Adrenal gland (tissue), 12 donors: ENCODE data around the gene INHBB. TPM values are rescaled to one million over a fixed set of nuclear protein-coding genes. Genes with fewer than 3 reads are reported as not detected.

ENCODE experiments used
- DNase-seq, 7 donors: peaks; one replicate each; pipeline ENCODE4 v3.0.0-alpha.2; 2019 to 2020
- H3K27ac ChIP-seq, 5 donors: fragments of 200-600 bp; sonication (generic) in 4 of 5; 1 replicate in 3 of 5; 2 replicates in 2 of 5; pipeline versions ENCODE4 v1.5.1 to v1.8.0; 2016 to 2020; ENCODE audit warnings: mild to moderate bottlenecking in 1 of 5
- H3K27me3 ChIP-seq: fragments of 200-600 bp; 2 replicates; pipeline ENCODE4 v1.8.0; 2021
- H3K36me3 ChIP-seq, 2 donors: fragments of 200-600 bp; replicated peaks in 1 of 2; 1 replicate in 1 of 2; 2 replicates in 1 of 2; pipeline versions ENCODE4 v1.5.1 to v1.8.0; 2018 to 2022
- H3K4me1 ChIP-seq, 2 donors: fragments of 200-600 bp; replicated peaks in 1 of 2; 1 replicate in 1 of 2; 2 replicates in 1 of 2; pipeline versions ENCODE4 v1.5.1 to v1.8.0; 2018 to 2021
- H3K4me3 ChIP-seq, 4 donors: fragments of 200-600 bp; sonication (generic) in 3 of 4; one replicate each; pipeline ENCODE4 v1.5.1; 2016 to 2018
- H3K9me3 ChIP-seq, 3 donors: fragments of 200-600 bp; sonication (generic) in 1 of 3; replicated peaks in 1 of 3; 1 replicate in 2 of 3; 2 replicates in 1 of 3; pipeline versions ENCODE4 v1.5.1 to v1.8.0; 2016 to 2021
- POLR2A ChIP-seq, 2 donors: fragments of 450-650 bp; IDR thresholded peaks; one replicate each; pipeline ENCODE4 v1.6.1; 2017; ENCODE audit warnings: antibody characterized with exemption in 2 of 2, mild to moderate bottlenecking in 2 of 2, moderate library complexity in 1 of 2
- WGBS, 4 donors: extraction: QIAGEN DNeasy Blood & Tissue Kit in 2 of 4; methylation state at CpG; one replicate each; pipeline versions ENCODE4 v1.1.5 to v1.1.7; 2013 to 2017; 5-methylcytosine and 5-hydroxymethylcytosine counted together
- intact Hi-C, 2 donors: fragments of 100-400 bp; cut with DNase I; formaldehyde crosslinking; loops; one replicate each; pipeline versions ENCODE4 v1.14.1 to v1.15.0; 2022 to 2023
- polyA plus RNA-seq, 3 donors: library from polyadenylated mRNA; stranded (reverse); fragments of 200-250 nt in 2 of 3; fragments of 350-450 nt in 1 of 3; fragmentation: Illumina TruSeq in 1 of 3; extraction: RNeasy Lipid Tissue Mini Kit (QIAGEN cat#74804) in 1 of 3; gene quantifications; one replicate each; pipeline ENCODE4 v1.2.3, GENCODE V29; 2013 to 2014
- total RNA-seq, 9 donors: library from RNA; depleted of rRNA in 4 of 9; stranded (reverse); fragments of >200 nt in 4 of 9; fragments of 120-200 nt in 1 of 9; fragmentation: NEBNext Ultra II Directional in 1 of 9; extraction: Animal tissue kit (Norgen Biotek cat#: 25700) in 1 of 9; gene quantifications; one replicate each; pipeline versions ENCODE4 v1.1.0 to v1.2.4, GENCODE V29; 2013 to 2023
- TF ChIP-seq, protein P1 (sequence below), 6 experiments: fragments of 450-650 bp in 4 of 6; fragments of 200-600 bp in 2 of 6; sonication (generic) in 1 of 6; IDR thresholded peaks; 1 replicate in 5 of 6; 2 replicates in 1 of 6; pipeline versions ENCODE4 v1.5.1 to v1.8.0; 2016 to 2021; ENCODE audit warnings: antibody characterized with exemption in 6 of 6, mild to moderate bottlenecking in 2 of 6, moderate library complexity in 1 of 6
- donor health status: healthy with polysubstance abuse.
- donor health status: Bipolar disorder and iron deficiency.
- donor health status: DM: yes; HTN: yes; CAD: no.
- donor health status: DM: no; HTN: no; CAD: no.
- donor health status: DM: no; HTN: no; CAD: no.
- donor health status: DM: yes; HTN: yes; CAD: no.

The INHBB gene
- total and polyA plus RNA-seq, 12 donors: 0.28 to 9.1 (median 6.8) TPM

DNA sequence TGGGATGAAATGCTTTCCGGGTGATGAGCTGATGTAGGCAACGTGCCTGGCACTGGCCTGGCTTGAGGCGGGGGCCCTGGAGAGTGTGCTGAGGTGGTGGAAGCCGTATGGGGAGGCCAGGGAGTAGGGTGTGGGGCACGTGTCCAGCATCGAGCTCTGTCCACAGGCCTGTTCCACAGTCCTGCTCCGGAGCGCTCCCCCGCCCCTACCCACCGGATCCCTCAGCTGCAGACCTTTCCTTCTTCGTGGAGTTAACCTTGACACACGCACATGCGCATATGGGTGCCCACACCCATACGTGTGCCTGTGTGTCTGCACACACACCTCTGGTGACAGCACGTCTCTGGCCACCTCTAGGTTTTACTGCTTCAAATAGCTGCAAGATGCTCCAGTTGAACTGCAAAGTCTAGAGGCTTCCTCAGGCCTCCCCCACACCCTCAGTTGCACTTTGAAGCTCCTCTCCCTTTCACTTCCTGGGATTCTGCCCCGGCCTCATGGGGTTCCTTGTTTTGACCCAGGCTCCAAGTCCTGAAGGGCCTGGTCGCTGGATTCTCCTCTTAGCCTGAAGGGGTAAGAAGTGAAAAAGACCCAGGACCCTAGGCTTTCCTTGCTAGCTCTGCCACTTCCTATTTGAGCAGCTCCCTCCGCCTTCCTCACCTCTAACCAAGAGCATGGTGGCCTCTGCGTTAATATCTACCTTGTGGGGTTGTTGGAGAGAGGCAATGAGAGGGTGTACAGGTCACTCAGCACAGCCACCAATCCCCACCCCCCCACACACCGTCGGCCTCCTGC is 49.5 kb downstream of the INHBB start:
- DNase-seq: peak in 2 of 7 donors; percentile 9 to 27
- H3K4me3 ChIP-seq: no peak overlapping the region
- H3K36me3 ChIP-seq: no peaks in the 10 kb centered on the region
- no peak overlapping the region for H3K27ac ChIP-seq
- H3K4me1 ChIP-seq: no peaks in the 10 kb centered on the region
- H3K9me3 ChIP-seq: no peaks in the 10 kb centered on the region
- no peak for TF ChIP-seq POLR2A (IDR thresholded peaks at IDR 0.05)
- TF ChIP-seq, protein P1, sequence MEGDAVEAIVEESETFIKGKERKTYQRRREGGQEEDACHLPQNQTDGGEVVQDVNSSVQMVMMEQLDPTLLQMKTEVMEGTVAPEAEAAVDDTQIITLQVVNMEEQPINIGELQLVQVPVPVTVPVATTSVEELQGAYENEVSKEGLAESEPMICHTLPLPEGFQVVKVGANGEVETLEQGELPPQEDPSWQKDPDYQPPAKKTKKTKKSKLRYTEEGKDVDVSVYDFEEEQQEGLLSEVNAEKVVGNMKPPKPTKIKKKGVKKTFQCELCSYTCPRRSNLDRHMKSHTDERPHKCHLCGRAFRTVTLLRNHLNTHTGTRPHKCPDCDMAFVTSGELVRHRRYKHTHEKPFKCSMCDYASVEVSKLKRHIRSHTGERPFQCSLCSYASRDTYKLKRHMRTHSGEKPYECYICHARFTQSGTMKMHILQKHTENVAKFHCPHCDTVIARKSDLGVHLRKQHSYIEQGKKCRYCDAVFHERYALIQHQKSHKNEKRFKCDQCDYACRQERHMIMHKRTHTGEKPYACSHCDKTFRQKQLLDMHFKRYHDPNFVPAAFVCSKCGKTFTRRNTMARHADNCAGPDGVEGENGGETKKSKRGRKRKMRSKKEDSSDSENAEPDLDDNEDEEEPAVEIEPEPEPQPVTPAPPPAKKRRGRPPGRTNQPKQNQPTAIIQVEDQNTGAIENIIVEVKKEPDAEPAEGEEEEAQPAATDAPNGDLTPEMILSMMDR (IDR thresholded peaks at IDR 0.05): no peak
- WGBS, 4 donors: 73 to 81% (median 77%) methylated on average over 14 to 21 of the region's 21 CpGs
- intact Hi-C loops: no loop called here
- no peaks in the 10 kb centered on the region for H3K27me3 ChIP-seq

DNA sequence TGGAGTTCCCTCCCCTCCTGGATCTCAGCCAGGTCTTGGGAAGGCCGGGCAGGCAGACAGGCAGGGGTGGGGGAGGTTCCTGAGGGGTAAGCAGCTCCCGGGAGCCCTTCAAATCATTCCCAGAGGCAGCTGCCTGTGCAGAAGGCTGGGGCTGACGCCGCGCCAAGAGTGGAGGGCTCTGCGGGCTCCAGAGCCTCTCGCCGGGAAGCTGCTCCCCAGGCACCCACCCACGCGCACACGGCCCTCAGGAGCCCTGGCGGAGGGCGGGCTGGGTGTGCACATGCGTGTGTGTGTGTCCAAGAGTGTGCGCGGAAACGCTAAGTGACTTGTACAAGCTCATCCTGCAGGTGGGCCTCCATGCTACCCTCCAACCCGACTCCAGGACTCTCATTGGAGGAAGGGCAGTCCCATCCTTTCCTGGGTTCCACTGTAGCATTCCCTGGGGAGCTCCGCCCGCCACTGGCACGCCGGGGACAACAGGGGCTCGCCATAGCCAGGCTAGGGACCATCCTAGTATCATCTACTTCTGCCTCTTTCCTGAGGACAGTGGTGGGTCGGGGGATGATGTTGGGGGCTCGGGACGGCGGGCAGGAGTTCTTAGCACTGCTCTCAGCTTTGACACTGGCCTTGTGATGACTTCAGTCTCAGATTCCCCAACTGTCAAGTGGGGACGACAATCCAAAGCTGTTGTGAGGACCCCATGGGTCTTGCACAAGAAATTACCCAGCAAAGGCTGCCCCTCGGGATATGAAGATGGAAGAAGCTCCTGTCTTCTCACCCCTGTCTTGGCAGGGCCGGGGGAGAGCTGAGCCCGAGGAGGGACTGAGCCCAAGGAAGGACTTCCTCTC is 50.3 kb downstream of the INHBB start:
- Histone ChIP-seq H3K9me3 (no peaks in the 10 kb centered on the region), H3K27me3 (no peaks in the 10 kb centered on the region), H3K4me3 (no peak overlapping the region), H3K27ac (no peak overlapping the region), H3K4me1 (no peaks in the 10 kb centered on the region), H3K36me3 (no peaks in the 10 kb centered on the region)
- peak in 3 of 7 donors; percentile 6 to 34 (median 21) for DNase-seq
- whole genome bisulfite sequencing, 4 donors: 65 to 76% (median 65%) methylated on average over 21 to 31 of the region's 31 CpGs
- TF ChIP-seq, protein P1 (IDR thresholded peaks at IDR 0.05): no peak
- TF ChIP-seq POLR2A (IDR thresholded peaks at IDR 0.05): no peak
- intact Hi-C loops: no loop called here

DNA sequence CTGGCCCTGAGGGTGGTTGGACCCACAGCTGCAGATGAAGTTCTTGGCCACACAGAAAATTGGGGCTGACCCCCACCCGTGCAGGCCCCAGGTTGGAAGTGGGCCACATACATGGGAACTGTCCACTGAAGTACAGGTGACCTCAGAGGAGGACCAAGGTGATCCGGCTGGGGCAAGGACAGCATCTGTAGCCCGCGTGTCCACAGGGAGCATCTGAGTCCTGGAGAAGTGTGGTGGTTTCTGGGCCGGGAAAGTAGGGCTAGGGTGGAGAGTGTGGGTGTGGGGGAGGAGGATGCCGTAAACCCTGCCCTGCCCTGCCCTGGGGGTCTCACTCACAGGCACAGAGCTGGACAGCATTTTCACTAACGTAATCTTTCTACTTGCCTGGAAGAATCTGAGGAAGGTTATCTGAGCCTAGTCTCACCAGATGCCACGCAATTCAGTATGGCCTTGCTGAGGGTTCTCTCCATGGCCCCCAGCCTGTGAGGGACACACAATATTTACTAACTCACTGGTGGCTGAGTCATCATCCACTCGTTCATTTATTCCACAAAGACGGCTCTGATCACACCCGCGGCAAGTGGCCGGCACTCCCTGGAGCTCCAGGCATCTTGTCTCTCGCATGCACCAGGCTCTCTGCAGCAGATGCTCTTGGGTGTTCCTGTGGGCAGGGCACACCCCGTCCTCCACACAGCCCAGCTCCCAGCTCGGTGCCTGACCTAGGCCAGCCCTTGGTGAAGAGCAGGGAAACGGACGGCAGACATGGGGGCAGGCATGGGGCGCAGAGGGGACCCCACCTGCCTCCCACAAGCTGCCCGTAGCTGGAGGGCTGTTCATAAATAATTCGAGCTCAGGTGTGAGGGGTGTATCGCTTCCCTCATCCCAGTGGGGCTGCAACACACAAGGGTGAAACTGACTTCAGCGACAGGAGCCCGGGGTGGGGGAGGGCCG is 51.2 kb downstream of the INHBB start:
- DNase-seq: peak in 6 of 7 donors; percentile 28 to 61 (median 48)
- intact Hi-C loops: no loop called here
- H3K9me3 ChIP-seq: no peaks in the 10 kb centered on the region
- H3K4me1 ChIP-seq: no peaks in the 10 kb centered on the region
- H3K27ac ChIP-seq: no peak overlapping the region
- H3K36me3 ChIP-seq: no peaks in the 10 kb centered on the region
- TF ChIP-seq POLR2A (IDR thresholded peaks at IDR 0.05): no peak
- TF ChIP-seq, protein P1 (IDR thresholded peaks at IDR 0.05): no peak
- H3K27me3 ChIP-seq: no peaks in the 10 kb centered on the region
- no peak overlapping the region for H3K4me3 ChIP-seq
- 61 to 71% (median 65%) methylated on average over 12 to 25 of the region's 25 CpGs for WGBS, 4 donors
